Dermis microvascular lymphatic vessel endothelial cell (primary cell): Measurements from ENCODE around the gene TKTL1. TPM values are rescaled to one million over a fixed set of nuclear protein-coding genes. Genes with fewer than 3 reads are reported as not detected.
"Not testable (repeated sequence)": the region's sequence is repeated elsewhere in the genome, so short reads cannot be mapped to it uniquely, and the experiment has no call there.

Experiments
- DNase-seq, 2 donors: peaks; one replicate each; pipeline versions ENCODE4 v3.0.0 to v3.0.0-alpha.2; 2010; ENCODE audit warnings: low read depth in 2 of 2
- total RNA-seq: library from RNA; depleted of rRNA; stranded (reverse); fragments of >200 nt; gene quantifications from 2 replicates; pipeline ENCODE4 v1.2.1, GENCODE V29; 2014

The TKTL1 gene
- total RNA-seq, 1 donor from 2014 or later = under 0.01 TPM

- not testable (repeated sequence) for DNase-seq
Measured at GRCh38 chrX:154343620-154344019, 48.0 kb downstream of the TKTL1 start.

- no peak for DNase-seq
Measured at GRCh38 chrX:154348114-154348531, 52.5 kb downstream of the TKTL1 start.

GRCh38 chrX:154348646-154349358 is 53.2 kb downstream of the TKTL1 start:
- no peak for DNase-seq

GRCh38 chrX:154349359-154349935 is 53.9 kb downstream of the TKTL1 start:
- no peak for DNase-seq

GRCh38 chrX:154349979-154350378 is 54.4 kb downstream of the TKTL1 start:
- no peak for DNase-seq

GRCh38 chrX:154350429-154351182 is 55.0 kb downstream of the TKTL1 start:
- no peak for DNase-seq

- no peak for DNase-seq
Measured at GRCh38 chrX:154351183-154352011, 55.8 kb downstream of the TKTL1 start.

GRCh38 chrX:154352012-154352401 is 56.4 kb downstream of the TKTL1 start:
- no peak for DNase-seq

GRCh38 chrX:154352466-154352865 is 56.9 kb downstream of the TKTL1 start:
- DNase-seq = no peak

GRCh38 chrX:154353172-154353843 is 57.7 kb downstream of the TKTL1 start:
- DNase-seq = no peak

- no peak for DNase-seq
Measured at GRCh38 chrX:154354013-154354412, 58.4 kb downstream of the TKTL1 start.

- no peak for DNase-seq
Measured at GRCh38 chrX:154354516-154354915, 58.9 kb downstream of the TKTL1 start.

- DNase-seq = no peak
Measured at GRCh38 chrX:154355094-154355775, 59.6 kb downstream of the TKTL1 start.

GRCh38 chrX:154355776-154356140 is 60.2 kb downstream of the TKTL1 start:
- no peak for DNase-seq

GRCh38 chrX:154356596-154356995 is 61.0 kb downstream of the TKTL1 start:
- no peak for DNase-seq

GRCh38 chrX:154357205-154357604 is 61.6 kb downstream of the TKTL1 start:
- DNase-seq = no peak

GRCh38 chrX:154358011-154358410 is 62.4 kb downstream of the TKTL1 start:
- DNase-seq = no peak

- DNase-seq = no peak
Measured at GRCh38 chrX:154358829-154359228, 63.2 kb downstream of the TKTL1 start.

- DNase-seq = no peak
Measured at GRCh38 chrX:154359362-154360154, 64.0 kb downstream of the TKTL1 start.
